Measurements from ENCODE around the gene ZNF511.

The ZNF511 gene

DNA sequence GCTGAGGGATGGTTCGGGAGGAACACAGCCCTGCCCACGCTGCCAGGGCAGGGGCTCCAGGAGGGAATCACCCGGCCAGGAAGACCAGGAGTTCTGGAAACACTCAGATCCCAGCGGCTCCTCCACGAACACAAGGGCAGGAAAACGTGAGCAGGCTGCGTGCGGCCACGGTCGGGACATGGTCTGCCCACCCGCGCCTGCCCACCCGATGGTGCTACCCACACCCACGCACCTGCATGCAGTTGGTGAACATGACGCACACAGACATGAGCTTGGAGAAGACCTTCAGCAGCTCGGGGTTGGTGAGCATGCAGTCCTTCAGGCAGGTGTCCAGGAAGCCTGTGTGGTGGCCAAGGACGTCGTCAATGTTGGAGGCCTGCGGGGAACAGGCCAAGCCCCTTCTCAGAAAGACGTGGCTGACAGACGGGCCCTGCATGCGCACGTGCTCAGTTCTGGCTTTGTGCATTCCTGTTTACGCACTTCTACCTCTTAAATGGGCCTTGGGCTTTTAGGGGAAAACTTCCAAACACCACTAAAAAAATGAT lies 25.8 kb upstream of the ZNF511 start:
- no peak for DNase-seq (ENCODE audit: low read depth)
- H3K4me3 ChIP-seq (ENCODE audit: control insufficient read depth, low read depth, low read length) = no peak overlapping the region
- TF ChIP-seq, protein P1, sequence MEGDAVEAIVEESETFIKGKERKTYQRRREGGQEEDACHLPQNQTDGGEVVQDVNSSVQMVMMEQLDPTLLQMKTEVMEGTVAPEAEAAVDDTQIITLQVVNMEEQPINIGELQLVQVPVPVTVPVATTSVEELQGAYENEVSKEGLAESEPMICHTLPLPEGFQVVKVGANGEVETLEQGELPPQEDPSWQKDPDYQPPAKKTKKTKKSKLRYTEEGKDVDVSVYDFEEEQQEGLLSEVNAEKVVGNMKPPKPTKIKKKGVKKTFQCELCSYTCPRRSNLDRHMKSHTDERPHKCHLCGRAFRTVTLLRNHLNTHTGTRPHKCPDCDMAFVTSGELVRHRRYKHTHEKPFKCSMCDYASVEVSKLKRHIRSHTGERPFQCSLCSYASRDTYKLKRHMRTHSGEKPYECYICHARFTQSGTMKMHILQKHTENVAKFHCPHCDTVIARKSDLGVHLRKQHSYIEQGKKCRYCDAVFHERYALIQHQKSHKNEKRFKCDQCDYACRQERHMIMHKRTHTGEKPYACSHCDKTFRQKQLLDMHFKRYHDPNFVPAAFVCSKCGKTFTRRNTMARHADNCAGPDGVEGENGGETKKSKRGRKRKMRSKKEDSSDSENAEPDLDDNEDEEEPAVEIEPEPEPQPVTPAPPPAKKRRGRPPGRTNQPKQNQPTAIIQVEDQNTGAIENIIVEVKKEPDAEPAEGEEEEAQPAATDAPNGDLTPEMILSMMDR (IDR thresholded peaks at IDR 0.05; ENCODE audit: control insufficient read depth, insufficient read depth, low read depth, low read length, missing control alignments) = no peak

DNA sequence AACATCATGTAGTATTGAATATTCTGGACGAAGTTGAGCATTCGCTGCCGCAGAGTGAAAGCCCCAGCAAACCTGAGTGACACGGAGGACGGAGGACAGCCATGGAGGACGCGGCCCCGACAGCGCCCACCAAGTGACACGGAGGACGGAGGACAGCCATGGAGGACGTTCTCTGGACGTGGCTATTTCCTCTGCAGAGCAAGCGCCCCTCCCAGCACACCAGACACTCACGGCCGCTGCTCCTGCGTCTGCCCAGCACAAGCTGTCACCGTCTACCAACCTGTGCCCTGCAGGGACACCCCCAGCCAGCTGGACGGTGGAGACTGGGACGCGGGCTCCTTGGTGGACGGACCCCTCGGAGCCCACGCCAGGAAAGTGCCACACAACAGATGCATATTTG lies 24.8 kb upstream of the ZNF511 start:
- H3K4me3 ChIP-seq (ENCODE audit: control insufficient read depth, low read depth, low read length) = no peak overlapping the region
- TF ChIP-seq, protein P1 (IDR thresholded peaks at IDR 0.05; ENCODE audit: control insufficient read depth, insufficient read depth, low read depth, low read length, missing control alignments) = no peak
- no peak for DNase-seq (ENCODE audit: low read depth)

DNA sequence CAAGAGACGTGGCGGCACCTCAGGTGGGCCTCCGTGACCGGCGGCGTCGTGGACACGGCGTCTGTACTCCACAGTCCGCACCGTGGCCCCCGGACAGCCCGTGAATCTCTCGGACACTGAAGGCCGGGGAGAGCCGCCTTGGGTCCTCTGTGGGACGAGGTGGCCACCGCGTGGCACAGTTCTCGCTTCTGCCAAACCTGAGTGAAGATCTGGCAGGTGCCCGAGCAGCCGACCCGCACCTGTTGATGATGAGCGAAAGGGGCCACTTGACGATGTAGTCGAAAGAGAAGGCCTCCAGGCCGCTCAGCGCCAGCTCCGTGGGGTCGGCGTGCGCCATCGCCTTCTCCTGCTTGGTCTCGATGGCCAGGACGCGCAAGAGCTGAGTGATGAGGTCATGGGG lies 23.5 kb upstream of the ZNF511 start:
- no peak for DNase-seq (ENCODE audit: low read depth)
- TF ChIP-seq, protein P1 (IDR thresholded peaks at IDR 0.05; ENCODE audit: control insufficient read depth, insufficient read depth, low read depth, low read length, missing control alignments) = no peak
- H3K4me3 ChIP-seq (ENCODE audit: control insufficient read depth, low read depth, low read length) = no peak overlapping the region

DNA sequence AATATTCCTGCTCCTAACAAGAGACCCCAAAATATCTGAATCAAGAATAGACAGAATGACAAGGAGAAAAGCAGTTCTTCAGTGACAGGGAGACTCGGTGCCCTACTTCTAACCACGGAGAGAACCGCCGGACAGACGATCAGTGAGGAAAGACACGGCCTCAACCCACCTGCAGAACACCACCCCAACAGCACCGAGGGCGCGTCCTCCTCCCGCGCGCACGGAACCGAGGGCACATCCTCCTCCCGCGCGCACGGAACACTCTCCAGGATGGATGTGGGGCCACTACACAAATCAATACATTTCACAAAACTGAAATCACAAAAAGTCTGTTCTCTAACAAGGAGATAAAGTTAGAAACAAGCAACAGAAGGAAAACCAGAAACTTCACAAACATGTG lies 22.3 kb upstream of the ZNF511 start:
- TF ChIP-seq, protein P1 (IDR thresholded peaks at IDR 0.05; ENCODE audit: control insufficient read depth, insufficient read depth, low read depth, low read length, missing control alignments) = no peak
- no peak overlapping the region for H3K4me3 ChIP-seq (ENCODE audit: control insufficient read depth, low read depth, low read length)
- DNase-seq (ENCODE audit: low read depth) = no peak

DNA sequence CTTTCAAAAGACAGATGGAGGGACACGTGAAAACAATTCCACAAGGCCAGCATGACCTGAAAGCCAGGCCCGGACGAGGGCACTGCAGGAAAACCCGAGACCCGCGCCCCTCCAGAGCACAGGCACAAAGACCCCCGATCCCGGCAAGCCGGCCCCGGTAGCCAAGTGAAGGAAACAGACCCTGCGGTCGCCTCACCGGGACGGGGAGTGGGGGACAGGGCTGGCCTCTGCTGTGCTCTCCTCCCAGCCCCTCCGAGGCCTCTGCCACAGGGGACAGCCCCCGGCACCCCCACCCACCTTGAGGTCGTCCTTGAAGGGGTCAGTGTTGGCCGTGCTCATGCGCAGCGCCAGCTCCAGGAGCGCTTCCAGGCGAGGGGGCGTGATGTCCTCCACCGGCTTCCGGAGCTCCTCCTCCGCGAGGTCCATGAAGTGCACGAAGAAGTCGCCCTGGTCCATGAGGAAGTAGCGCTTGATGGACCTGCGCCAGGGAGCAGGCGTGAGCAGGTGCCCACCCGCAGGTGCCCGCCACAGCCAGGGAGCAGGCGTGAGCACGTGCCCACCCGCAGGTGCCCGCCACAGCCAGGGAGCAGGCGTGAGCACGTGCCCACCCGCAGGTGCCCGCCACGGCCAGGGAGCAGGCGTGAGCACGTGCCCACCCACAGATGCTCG lies 20.7 kb upstream of the ZNF511 start:
- no peak for DNase-seq (ENCODE audit: low read depth)
- H3K4me3 ChIP-seq (ENCODE audit: control insufficient read depth, low read depth, low read length) = no peak overlapping the region
- TF ChIP-seq, protein P1 (IDR thresholded peaks at IDR 0.05; ENCODE audit: control insufficient read depth, insufficient read depth, low read depth, low read length, missing control alignments) = no peak

DNA sequence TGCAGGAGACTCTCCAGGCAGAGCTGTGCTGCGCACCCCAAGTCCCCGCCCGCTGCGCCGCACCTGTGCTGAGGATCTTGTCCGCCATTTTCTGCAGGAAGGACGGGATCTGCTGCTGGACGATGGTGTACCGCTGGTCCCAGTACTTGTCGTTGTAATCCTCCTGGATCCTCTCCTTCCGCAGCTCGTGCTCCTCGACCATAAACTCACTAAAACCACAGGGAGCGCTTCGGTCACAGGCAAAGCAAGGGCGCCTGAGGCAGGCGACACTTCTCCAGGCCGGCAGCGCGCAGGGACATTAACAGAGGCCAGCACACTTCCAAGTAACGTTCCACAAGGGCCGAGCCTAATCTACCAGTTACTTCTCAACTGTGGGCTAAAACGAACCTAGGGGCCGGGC lies 19.0 kb upstream of the ZNF511 start:
- TF ChIP-seq, protein P1 (IDR thresholded peaks at IDR 0.05; ENCODE audit: control insufficient read depth, insufficient read depth, low read depth, low read length, missing control alignments) = no peak
- no peak for DNase-seq (ENCODE audit: low read depth)
- no peak overlapping the region for H3K4me3 ChIP-seq (ENCODE audit: control insufficient read depth, low read depth, low read length)

Data from AG09309 (cell line).